Astrocyte (in vitro differentiated cells and primary cell): ENCODE data around the gene CSNK1G2.

ENCODE experiments used
- EZH2 ChIP-seq: IDR thresholded peaks from 2 replicates; pipeline ENCODE4 v1.6.1; 2012; ENCODE audit warnings: mild to moderate bottlenecking, low read length, inconsistent platforms; ENCODE audit not compliant: insufficient read depth
- TF ChIP-seq, protein P1 (sequence below): IDR thresholded peaks from 2 replicates; pipeline ENCODE4 v1.5.1; 2011; ENCODE audit warnings: low read depth, mild to moderate bottlenecking, inconsistent platforms, low read length, moderate library complexity; ENCODE audit not compliant: insufficient read depth

DNA sequence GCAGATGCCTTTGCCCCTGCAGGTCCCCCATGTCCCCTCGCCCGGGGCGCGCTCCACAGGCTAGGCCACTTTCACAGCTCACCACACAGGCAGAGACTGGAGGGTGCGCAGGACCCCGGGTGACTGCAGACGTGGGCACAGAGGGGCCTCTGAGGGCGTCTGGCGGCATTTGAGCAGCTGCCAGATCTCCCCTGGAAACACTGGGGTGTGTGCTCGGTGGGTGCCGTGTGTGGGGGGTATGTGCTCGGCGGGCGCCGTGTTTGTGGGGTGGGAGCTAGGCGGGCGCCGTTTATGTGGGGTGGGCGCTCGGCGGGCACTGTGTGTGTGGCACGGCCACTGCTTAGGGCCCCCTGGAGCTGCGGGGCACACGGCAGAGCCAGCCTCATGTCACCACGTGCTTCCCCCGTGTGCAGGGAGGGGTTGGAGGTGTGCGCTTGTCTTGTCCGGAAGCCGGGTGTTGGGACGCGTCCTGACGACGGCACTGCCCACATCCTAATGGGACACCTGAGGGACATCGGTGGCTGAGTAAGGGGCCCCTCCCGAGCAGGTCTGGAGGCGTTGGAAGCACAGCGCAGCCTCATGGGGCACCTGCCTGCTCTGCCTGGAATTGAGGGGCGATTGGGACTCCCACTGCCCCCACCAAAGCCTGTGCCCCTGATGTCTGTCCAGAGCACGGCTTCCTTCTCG lies 16.7 kb downstream of the CSNK1G2 start:
- TF ChIP-seq, protein P1, sequence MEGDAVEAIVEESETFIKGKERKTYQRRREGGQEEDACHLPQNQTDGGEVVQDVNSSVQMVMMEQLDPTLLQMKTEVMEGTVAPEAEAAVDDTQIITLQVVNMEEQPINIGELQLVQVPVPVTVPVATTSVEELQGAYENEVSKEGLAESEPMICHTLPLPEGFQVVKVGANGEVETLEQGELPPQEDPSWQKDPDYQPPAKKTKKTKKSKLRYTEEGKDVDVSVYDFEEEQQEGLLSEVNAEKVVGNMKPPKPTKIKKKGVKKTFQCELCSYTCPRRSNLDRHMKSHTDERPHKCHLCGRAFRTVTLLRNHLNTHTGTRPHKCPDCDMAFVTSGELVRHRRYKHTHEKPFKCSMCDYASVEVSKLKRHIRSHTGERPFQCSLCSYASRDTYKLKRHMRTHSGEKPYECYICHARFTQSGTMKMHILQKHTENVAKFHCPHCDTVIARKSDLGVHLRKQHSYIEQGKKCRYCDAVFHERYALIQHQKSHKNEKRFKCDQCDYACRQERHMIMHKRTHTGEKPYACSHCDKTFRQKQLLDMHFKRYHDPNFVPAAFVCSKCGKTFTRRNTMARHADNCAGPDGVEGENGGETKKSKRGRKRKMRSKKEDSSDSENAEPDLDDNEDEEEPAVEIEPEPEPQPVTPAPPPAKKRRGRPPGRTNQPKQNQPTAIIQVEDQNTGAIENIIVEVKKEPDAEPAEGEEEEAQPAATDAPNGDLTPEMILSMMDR: no peak
- TF ChIP-seq EZH2: no peak
